Measurements from ENCODE around the gene GPX4. TPM values are rescaled to one million over a fixed set of nuclear protein-coding genes. Genes with fewer than 3 reads are reported as not detected.

The GPX4 gene
- 100 to 1,000 TPM; 300 to 374 (median 359) TPM for total RNA-seq
- 713 TPM for polyA plus RNA-seq
- long read RNA-seq, donor 1, transcript GPX4-204 (6 exons, 536 nt): minor isoform, 6 of 313 reads
- long read RNA-seq, donor 1, transcript GPX4-201 (7 exons, 919 nt): major isoform, 216 of 313 reads
- long read RNA-seq, donor 1, partial matches to known transcripts: 41 of 313 reads
- long read RNA-seq, donor 1, other reads (novel, unspliced or antisense): 48 of 313 reads
- long read RNA-seq, donor 2, transcript GPX4-201 (7 exons, 919 nt): major isoform, 204 of 312 reads
- long read RNA-seq, donor 2, transcript GPX4-204 (6 exons, 536 nt): minor isoform, 12 of 312 reads
- long read RNA-seq, donor 2, partial matches to known transcripts: 47 of 312 reads
- long read RNA-seq, donor 2, other reads (novel, unspliced or antisense): 47 of 312 reads
- long read RNA-seq, donor 3, transcript GPX4-201 (7 exons, 919 nt): major isoform, 84 of 120 reads
- long read RNA-seq, donor 3, transcript GPX4-204 (6 exons, 536 nt): minor isoform, 9 of 120 reads
- long read RNA-seq, donor 3, partial matches to known transcripts: 16 of 120 reads
- long read RNA-seq, donor 3, other reads (novel, unspliced or antisense): 10 of 120 reads
- long read RNA-seq, donor 4, transcript GPX4-204 (6 exons, 536 nt): minor isoform, 9 of 209 reads
- long read RNA-seq, donor 4, transcript GPX4-201 (7 exons, 919 nt): major isoform, 153 of 209 reads
- long read RNA-seq, donor 4, partial matches to known transcripts: 17 of 209 reads
- long read RNA-seq, donor 4, other reads (novel, unspliced or antisense): 27 of 209 reads

GRCh38 chr19:1103708-1104310, at the start of gene GPX4:
Gene GPX4 (plus strand): TSS chr19:1103994. CDS start chr19:1104044, 50 bp downstream.
- intact Hi-C loops (cut with DNase I): loop anchor here in 2 of 4 donors (5.0 to 10.0 kb wide), 2 partner anchors 77 to 79 kb away; partner anchors contain the start of genes CNN2 (in 2 of the 2), RNU6-2 (in 1 of the 2) and TMEM259 (in 1 of the 2)
- WGBS: under 1% methylated on average over 75 of the region's 75 CpGs
- H3K4me3 ChIP-seq (ENCODE audit: low read length): peak within 1 kb of the TSS; percentile 89
- no peaks in the 10 kb centered on the region for H3K9me3 ChIP-seq (ENCODE audit: control insufficient read depth, low read length)
- DNase-seq (peak; percentile 100), ATAC-seq (peak; percentile 86 to 89)
- H3K4me1 ChIP-seq (ENCODE audit: control insufficient read depth, insufficient read depth, low read length): peaks cover 8% of the 10 kb centered on the region
- H3K27me3 ChIP-seq (ENCODE audit: control insufficient read depth, insufficient read depth): no peaks in the 10 kb centered on the region
- peak within 1 kb of the TSS; percentile 98 for H3K27ac ChIP-seq (ENCODE audit: low read length)

GRCh38 chr19:1054102-1055027, 49.4 kb upstream of the GPX4 start:
- Histone ChIP-seq H3K27me3 (ENCODE audit: control insufficient read depth, insufficient read depth) (no peaks in the 10 kb centered on the region), H3K27ac (ENCODE audit: low read length) (no peak overlapping the region), H3K4me3 (ENCODE audit: low read length) (no peak overlapping the region), H3K4me1 (ENCODE audit: control insufficient read depth, insufficient read depth, low read length) (no peaks in the 10 kb centered on the region), H3K9me3 (ENCODE audit: control insufficient read depth, low read length) (peaks cover 5% of the 10 kb centered on the region)
- DNase-seq (peak in 1 of 3 donors; percentile 42), ATAC-seq (peak in 1 of 2 donors; percentile 5)
- intact Hi-C loops (cut with DNase I): no loop called here
- WGBS: 93% methylated on average over 28 of the region's 28 CpGs

- H3K27me3 ChIP-seq (ENCODE audit: control insufficient read depth, insufficient read depth): no peaks in the 10 kb centered on the region
- H3K4me3 ChIP-seq (ENCODE audit: low read length): no peak overlapping the region
- no peak overlapping the region for H3K27ac ChIP-seq (ENCODE audit: low read length)
- H3K4me1 ChIP-seq (ENCODE audit: control insufficient read depth, insufficient read depth, low read length): no peaks in the 10 kb centered on the region
- intact Hi-C loops (cut with DNase I): no loop called here
- peak in 2 of 3 donors; percentile 43 to 46 for DNase-seq
- ATAC-seq: no peak
- WGBS: 94% methylated on average over 14 of the region's 14 CpGs
- peaks cover 5% of the 10 kb centered on the region for H3K9me3 ChIP-seq (ENCODE audit: control insufficient read depth, low read length)
These were observed 48.8 kb upstream of the GPX4 start for GRCh38 chr19:1055028-1055425.

DNA sequence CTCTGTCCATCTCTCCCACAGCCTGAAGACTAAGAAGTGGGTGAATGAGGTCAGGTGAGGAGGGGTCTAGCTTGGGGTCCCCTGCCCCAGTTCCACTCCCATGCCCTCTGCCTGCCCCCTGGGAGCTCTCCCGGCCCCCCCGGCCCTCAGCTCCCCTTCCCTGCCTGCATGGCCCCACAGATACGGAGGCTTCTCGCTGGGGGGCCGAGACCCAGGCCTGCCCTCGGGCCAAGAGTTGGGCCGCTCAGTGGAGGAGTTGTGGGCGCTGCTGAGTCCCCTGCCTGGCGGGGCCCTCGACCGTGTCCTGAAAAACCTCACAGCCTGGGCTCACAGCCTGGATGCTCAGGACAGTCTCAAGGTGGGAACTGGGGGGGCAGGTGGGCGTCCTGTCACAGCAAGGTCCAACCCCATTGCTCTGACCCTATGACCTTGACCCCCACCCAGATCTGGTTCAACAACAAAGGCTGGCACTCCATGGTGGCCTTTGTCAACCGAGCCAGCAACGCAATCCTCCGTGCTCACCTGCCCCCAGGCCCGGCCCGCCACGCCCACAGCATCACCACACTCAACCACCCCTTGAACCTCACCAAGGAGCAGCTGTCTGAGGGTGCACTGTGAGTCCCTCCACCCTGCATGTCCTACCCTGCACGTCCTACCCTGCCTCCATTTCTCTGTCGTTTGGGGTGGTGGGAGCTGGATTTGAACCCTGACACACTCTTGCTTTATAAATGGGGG, 47.7 kb upstream of the GPX4 start:
- ATAC-seq (no peak), DNase-seq (peak in 1 of 3 donors; percentile 40)
- Histone ChIP-seq H3K27ac (ENCODE audit: low read length) (no peak overlapping the region), H3K9me3 (ENCODE audit: control insufficient read depth, low read length) (peaks cover 5% of the 10 kb centered on the region), H3K27me3 (ENCODE audit: control insufficient read depth, insufficient read depth) (no peaks in the 10 kb centered on the region), H3K4me1 (ENCODE audit: control insufficient read depth, insufficient read depth, low read length) (no peaks in the 10 kb centered on the region), H3K4me3 (ENCODE audit: low read length) (no peak overlapping the region)
- intact Hi-C loops (cut with DNase I): no loop called here
- 98% methylated on average over 20 of the region's 20 CpGs for WGBS

GRCh38 chr19:1057176-1057855, 46.5 kb upstream of the GPX4 start:
- ATAC-seq (no peak), DNase-seq (peak in 1 of 3 donors; percentile 55)
- Histone ChIP-seq H3K4me1 (ENCODE audit: control insufficient read depth, insufficient read depth, low read length) (no peaks in the 10 kb centered on the region), H3K27ac (ENCODE audit: low read length) (no peak overlapping the region), H3K9me3 (ENCODE audit: control insufficient read depth, low read length) (peaks cover 5% of the 10 kb centered on the region), H3K27me3 (ENCODE audit: control insufficient read depth, insufficient read depth) (no peaks in the 10 kb centered on the region), H3K4me3 (ENCODE audit: low read length) (no peak overlapping the region)
- WGBS: 46% methylated on average over 3 of the region's 3 CpGs
- intact Hi-C loops (cut with DNase I): no loop called here

DNA sequence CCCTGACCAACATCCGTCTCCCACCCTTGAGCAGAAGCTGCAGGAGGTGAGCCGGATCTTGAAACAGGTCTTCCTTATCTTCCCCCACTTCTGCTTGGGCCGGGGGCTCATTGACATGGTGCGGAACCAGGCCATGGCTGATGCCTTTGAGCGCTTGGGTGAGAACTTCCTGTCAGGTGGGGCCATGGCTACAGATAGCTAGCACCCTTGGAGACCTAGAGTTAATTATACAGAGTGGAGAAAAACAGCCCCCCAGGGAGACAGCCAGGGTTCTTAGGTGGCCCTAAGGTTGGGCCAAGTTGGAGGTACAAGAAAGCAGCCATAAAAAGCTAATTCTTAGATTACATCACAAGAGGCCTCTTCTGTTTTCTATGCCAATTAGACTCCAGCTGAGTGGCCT, 45.7 kb upstream of the GPX4 start:
- 95% methylated on average over 5 of the region's 5 CpGs for WGBS
- Histone ChIP-seq H3K27me3 (ENCODE audit: control insufficient read depth, insufficient read depth) (no peaks in the 10 kb centered on the region), H3K4me3 (ENCODE audit: low read length) (no peak overlapping the region), H3K4me1 (ENCODE audit: control insufficient read depth, insufficient read depth, low read length) (no peaks in the 10 kb centered on the region), H3K27ac (ENCODE audit: low read length) (no peak overlapping the region), H3K9me3 (ENCODE audit: control insufficient read depth, low read length) (peaks cover 5% of the 10 kb centered on the region)
- ATAC-seq: no peak
- no peak for DNase-seq
- intact Hi-C loops (cut with DNase I): no loop called here

DNA sequence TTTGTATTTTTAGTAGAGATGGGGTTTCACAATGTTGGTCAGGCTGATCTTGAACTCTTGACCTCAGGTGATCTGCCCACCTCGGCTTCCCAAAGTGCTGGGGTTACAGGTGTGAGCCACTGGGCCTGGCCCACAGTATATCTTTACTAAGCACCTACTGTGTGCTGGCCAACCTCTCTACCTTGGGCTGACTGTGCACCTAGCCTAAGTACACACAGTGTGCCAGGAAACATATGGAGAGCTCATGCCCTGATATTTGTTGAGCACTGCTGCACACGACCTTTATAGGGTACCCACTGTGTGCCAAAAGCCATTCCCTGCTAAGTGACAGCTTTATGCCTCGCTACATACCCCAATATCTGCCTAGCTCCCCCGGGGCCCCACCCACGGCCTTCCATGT, 43.1 kb upstream of the GPX4 start:
- intact Hi-C loops (cut with DNase I): no loop called here
- H3K9me3 ChIP-seq (ENCODE audit: control insufficient read depth, low read length): peaks cover 5% of the 10 kb centered on the region
- H3K4me3 ChIP-seq (ENCODE audit: low read length): no peak overlapping the region
- H3K4me1 ChIP-seq (ENCODE audit: control insufficient read depth, insufficient read depth, low read length): no peaks in the 10 kb centered on the region
- H3K27ac ChIP-seq (ENCODE audit: low read length): no peak overlapping the region
- WGBS: 91% methylated on average over 5 of the region's 5 CpGs
- ATAC-seq (no peak), DNase-seq (no peak)
- H3K27me3 ChIP-seq (ENCODE audit: control insufficient read depth, insufficient read depth): no peaks in the 10 kb centered on the region

DNA sequence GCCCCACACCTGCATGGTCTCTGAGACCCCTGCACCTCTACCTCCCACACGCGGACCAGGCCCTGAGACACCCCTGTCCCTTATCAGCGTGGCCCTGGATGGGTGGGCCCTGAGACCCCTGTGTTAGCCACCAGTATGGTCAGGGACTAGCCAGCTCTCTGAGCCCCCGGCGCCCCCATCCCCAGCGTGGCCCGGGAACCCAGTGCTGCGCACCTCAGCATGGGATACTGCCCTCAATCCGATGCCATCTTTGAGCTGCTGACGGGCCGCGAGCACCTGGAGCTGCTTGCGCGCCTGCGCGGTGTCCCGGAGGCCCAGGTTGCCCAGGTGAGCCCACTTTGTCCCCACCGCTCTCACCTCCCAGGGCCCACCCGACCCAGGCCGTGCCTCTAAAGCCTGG, 41.8 kb upstream of the GPX4 start:
- no peak overlapping the region for H3K4me3 ChIP-seq (ENCODE audit: low read length)
- H3K4me1 ChIP-seq (ENCODE audit: control insufficient read depth, insufficient read depth, low read length): no peaks in the 10 kb centered on the region
- intact Hi-C loops (cut with DNase I): no loop called here
- no peak overlapping the region for H3K27ac ChIP-seq (ENCODE audit: low read length)
- no peaks in the 10 kb centered on the region for H3K27me3 ChIP-seq (ENCODE audit: control insufficient read depth, insufficient read depth)
- DNase-seq: peak in 1 of 3 donors; percentile 45
- ATAC-seq: no peak
- WGBS: 94% methylated on average over 20 of the region's 20 CpGs
- peaks cover 5% of the 10 kb centered on the region for H3K9me3 ChIP-seq (ENCODE audit: control insufficient read depth, low read length)

DNA sequence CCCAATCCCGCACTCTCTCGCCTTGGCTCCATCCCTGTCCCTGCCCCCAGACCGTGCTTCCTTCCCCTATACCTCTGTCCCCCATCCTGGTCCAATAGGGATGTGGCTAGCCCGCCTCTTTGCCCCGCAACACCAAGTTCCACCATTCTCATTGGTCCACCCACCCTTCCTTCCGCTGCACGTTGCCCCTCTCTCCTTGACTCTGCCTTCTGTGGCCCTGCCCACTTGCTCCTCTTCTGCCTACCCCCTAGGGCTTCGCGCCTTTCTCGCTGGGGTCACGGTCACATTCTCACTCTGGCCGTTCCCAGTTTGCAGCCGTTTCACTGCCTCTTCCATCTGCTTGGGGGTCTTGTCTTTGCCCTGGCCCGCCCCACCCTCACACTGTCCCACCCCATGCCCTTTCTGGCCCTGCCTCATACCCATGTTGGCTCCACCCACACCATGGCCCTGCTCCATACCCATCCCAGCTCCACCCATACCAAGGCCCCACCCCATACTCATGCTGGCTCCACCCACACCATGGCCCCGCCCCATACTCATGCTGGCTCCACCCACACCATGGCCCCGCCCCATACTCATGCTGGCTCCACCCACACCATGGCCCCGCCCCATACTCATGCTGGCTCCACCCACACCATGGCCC, 41.3 kb upstream of the GPX4 start:
- ATAC-seq (no peak), DNase-seq (peak in 1 of 3 donors; percentile 37)
- H3K4me1 ChIP-seq (ENCODE audit: control insufficient read depth, insufficient read depth, low read length): no peaks in the 10 kb centered on the region
- H3K4me3 ChIP-seq (ENCODE audit: low read length): no peak overlapping the region
- WGBS: 87% methylated on average over 17 of the region's 17 CpGs
- no peak overlapping the region for H3K27ac ChIP-seq (ENCODE audit: low read length)
- H3K27me3 ChIP-seq (ENCODE audit: control insufficient read depth, insufficient read depth): no peaks in the 10 kb centered on the region
- H3K9me3 ChIP-seq (ENCODE audit: control insufficient read depth, low read length): peaks cover 2% of the 10 kb centered on the region
- intact Hi-C loops (cut with DNase I): no loop called here

All from right cardiac atrium (tissue), 5 donors.